GM12878 (cell line): ENCODE data around the gene SFT2D1. TPM values are rescaled to one million over a fixed set of nuclear protein-coding genes. Genes with fewer than 3 reads are reported as not detected.

ENCODE experiments used
- EGR1 ChIP-seq, 2 experiments: IDR thresholded peaks; 1 replicate in 1 of 2; 2 replicates in 1 of 2; pipeline ENCODE4 v1.6.1; 2011 to 2012; ENCODE audit warnings: low read depth in 2 of 2, low read length in 2 of 2, borderline replicate concordance in 1 of 2, mild to moderate bottlenecking in 1 of 2, moderate library complexity in 1 of 2
- EZH2 ChIP-seq: IDR thresholded peaks from 2 replicates; pipeline ENCODE4 v1.6.1; 2012; ENCODE audit warnings: low read depth, mild to moderate bottlenecking, control low read depth, inconsistent platforms, low read length, borderline replicate concordance; ENCODE audit not compliant: control insufficient read depth
- IKZF2 ChIP-seq, 2 experiments: fragments of 450-650 bp; IDR thresholded peaks; 2 replicates each; pipeline ENCODE4 v1.6.1; 2017; ENCODE audit warnings: mild to moderate bottlenecking in 2 of 2, moderate library complexity in 2 of 2
- NBN ChIP-seq: fragments of 450-650 bp; IDR thresholded peaks from 2 replicates; pipeline ENCODE4 v1.6.1; 2016
- NR2C2 ChIP-seq: IDR thresholded peaks from 2 replicates; pipeline ENCODE4 v1.6.1; 2011; ENCODE audit warnings: borderline replicate concordance, low read depth; ENCODE audit not compliant: control insufficient read depth, insufficient read length
- RELB ChIP-seq: fragments of 450-650 bp; IDR thresholded peaks from 2 replicates; pipeline ENCODE4 v1.6.1; 2017; ENCODE audit warnings: low read depth, mild to moderate bottlenecking, moderate library complexity
- SMC3 ChIP-seq: IDR thresholded peaks from 2 replicates; pipeline ENCODE4 v1.6.1; 2011; ENCODE audit warnings: low read length, improper control_type of control experiment, borderline replicate concordance
- SREBF2 ChIP-seq: IDR thresholded peaks from 2 replicates; pipeline ENCODE4 v1.6.1; 2012; ENCODE audit warnings: mild to moderate bottlenecking, low read length
- USF2 ChIP-seq: IDR thresholded peaks from 2 replicates; pipeline ENCODE4 v1.6.1; 2011; ENCODE audit warnings: low read depth, low read length, improper control_type of control experiment, borderline replicate concordance
- polyA plus RNA-seq, 11 experiments: library from polyadenylated mRNA; depleted of rRNA in 4 of 11; unstranded in 6 of 11; stranded (reverse) in 5 of 11; fragments of >200 nt; fragmentation: Nextera tagmentation in 4 of 11; fragmentation: Illumina TruSeq in 1 of 11; extraction: Ambion mirVana in 4 of 11; extraction: Trizol in 1 of 11; gene quantifications; 1 replicate in 1 of 11; 2 replicates in 10 of 11; pipeline versions ENCODE4 v1.2.1 to v1.2.3, GENCODE V29; 2011 to 2016; ENCODE audit warnings: inconsistent platforms in 2 of 11, missing spikeins in 2 of 11, low read depth in 1 of 11
- total RNA-seq, 4 experiments: library from RNA; depleted of rRNA in 3 of 4; stranded (reverse); fragments of >200 nt in 3 of 4; fragmentation: Illumina TruSeq in 1 of 4; extraction: Trizol in 1 of 4; gene quantifications; 2 replicates each; pipeline versions ENCODE4 v1.2.1 to v1.2.3, GENCODE V29; 2013 to 2021
- TF ChIP-seq, protein P1 (sequence below): fragments of 450-650 bp; IDR thresholded peaks from 2 replicates; pipeline ENCODE4 v1.6.1; 2017; ENCODE audit warnings: mild to moderate bottlenecking
- TF ChIP-seq, protein P2 (sequence below): fragments of 150-350 bp; IDR thresholded peaks from 2 replicates; pipeline ENCODE4 v1.6.1; 2014; ENCODE audit warnings: mild to moderate bottlenecking, low read depth, low read length
- TF ChIP-seq, protein P3 (sequence below): fragments of 450-650 bp; IDR thresholded peaks from 2 replicates; pipeline ENCODE4 v1.6.1; 2017; ENCODE audit warnings: mild to moderate bottlenecking, moderate library complexity
- TF ChIP-seq, protein P4 (sequence below): IDR thresholded peaks from 2 replicates; pipeline ENCODE4 v1.6.1; 2011; ENCODE audit warnings: borderline replicate concordance, low read depth, mild to moderate bottlenecking, moderate library complexity, low read length; ENCODE audit not compliant: insufficient read depth, poor library complexity, severe bottlenecking

SFT2D1 gene
- total and polyA plus RNA-seq, 10 of the 15 experiments (the other 5 are each of a cell fraction or from before 2014, with no cell fraction given) = 69.5 to 281 (median 124) TPM

GRCh38 chr6:166286839-166287271 lies 55.5 kb downstream of the SFT2D1 start (continued):
- TF ChIP-seq, protein P1, sequence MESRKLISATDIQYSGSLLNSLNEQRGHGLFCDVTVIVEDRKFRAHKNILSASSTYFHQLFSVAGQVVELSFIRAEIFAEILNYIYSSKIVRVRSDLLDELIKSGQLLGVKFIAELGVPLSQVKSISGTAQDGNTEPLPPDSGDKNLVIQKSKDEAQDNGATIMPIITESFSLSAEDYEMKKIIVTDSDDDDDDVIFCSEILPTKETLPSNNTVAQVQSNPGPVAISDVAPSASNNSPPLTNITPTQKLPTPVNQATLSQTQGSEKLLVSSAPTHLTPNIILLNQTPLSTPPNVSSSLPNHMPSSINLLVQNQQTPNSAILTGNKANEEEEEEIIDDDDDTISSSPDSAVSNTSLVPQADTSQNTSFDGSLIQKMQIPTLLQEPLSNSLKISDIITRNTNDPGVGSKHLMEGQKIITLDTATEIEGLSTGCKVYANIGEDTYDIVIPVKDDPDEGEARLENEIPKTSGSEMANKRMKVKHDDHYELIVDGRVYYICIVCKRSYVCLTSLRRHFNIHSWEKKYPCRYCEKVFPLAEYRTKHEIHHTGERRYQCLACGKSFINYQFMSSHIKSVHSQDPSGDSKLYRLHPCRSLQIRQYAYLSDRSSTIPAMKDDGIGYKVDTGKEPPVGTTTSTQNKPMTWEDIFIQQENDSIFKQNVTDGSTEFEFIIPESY = no peak
- TF ChIP-seq EZH2 (no peak), SMC3 (no peak), RELB (no peak; the same call in 1 of the 2 replicates), USF2 (no peak), IKZF2 (IDR thresholded peaks at IDR 0.05) (peak in 1 of 2 experiments; percentile 45; a peak in 3 of 4 replicates), EGR1 (IDR thresholded peaks at IDR 0.05; ENCODE audit: borderline replicate concordance in 1 of 2, low read depth in 2 of 2, low read length in 2 of 2) (no peak), SREBF2 (no peak), NBN (0 out of 2 replicates have a peak, but pooled peaks have one; percentile 40), NR2C2 (no peak)
- TF ChIP-seq, protein P2, sequence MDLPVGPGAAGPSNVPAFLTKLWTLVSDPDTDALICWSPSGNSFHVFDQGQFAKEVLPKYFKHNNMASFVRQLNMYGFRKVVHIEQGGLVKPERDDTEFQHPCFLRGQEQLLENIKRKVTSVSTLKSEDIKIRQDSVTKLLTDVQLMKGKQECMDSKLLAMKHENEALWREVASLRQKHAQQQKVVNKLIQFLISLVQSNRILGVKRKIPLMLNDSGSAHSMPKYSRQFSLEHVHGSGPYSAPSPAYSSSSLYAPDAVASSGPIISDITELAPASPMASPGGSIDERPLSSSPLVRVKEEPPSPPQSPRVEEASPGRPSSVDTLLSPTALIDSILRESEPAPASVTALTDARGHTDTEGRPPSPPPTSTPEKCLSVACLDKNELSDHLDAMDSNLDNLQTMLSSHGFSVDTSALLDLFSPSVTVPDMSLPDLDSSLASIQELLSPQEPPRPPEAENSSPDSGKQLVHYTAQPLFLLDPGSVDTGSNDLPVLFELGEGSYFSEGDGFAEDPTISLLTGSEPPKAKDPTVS = no peak
- TF ChIP-seq, protein P3, sequence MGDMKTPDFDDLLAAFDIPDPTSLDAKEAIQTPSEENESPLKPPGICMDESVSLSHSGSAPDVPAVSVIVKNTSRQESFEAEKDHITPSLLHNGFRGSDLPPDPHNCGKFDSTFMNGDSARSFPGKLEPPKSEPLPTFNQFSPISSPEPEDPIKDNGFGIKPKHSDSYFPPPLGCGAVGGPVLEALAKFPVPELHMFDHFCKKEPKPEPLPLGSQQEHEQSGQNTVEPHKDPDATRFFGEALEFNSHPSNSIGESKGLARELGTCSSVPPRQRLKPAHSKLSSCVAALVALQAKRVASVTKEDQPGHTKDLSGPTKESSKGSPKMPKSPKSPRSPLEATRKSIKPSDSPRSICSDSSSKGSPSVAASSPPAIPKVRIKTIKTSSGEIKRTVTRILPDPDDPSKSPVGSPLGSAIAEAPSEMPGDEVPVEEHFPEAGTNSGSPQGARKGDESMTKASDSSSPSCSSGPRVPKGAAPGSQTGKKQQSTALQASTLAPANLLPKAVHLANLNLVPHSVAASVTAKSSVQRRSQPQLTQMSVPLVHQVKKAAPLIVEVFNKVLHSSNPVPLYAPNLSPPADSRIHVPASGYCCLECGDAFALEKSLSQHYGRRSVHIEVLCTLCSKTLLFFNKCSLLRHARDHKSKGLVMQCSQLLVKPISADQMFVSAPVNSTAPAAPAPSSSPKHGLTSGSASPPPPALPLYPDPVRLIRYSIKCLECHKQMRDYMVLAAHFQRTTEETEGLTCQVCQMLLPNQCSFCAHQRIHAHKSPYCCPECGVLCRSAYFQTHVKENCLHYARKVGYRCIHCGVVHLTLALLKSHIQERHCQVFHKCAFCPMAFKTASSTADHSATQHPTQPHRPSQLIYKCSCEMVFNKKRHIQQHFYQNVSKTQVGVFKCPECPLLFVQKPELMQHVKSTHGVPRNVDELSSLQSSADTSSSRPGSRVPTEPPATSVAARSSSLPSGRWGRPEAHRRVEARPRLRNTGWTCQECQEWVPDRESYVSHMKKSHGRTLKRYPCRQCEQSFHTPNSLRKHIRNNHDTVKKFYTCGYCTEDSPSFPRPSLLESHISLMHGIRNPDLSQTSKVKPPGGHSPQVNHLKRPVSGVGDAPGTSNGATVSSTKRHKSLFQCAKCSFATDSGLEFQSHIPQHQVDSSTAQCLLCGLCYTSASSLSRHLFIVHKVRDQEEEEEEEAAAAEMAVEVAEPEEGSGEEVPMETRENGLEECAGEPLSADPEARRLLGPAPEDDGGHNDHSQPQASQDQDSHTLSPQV = no peak
- TF ChIP-seq, protein P4, sequence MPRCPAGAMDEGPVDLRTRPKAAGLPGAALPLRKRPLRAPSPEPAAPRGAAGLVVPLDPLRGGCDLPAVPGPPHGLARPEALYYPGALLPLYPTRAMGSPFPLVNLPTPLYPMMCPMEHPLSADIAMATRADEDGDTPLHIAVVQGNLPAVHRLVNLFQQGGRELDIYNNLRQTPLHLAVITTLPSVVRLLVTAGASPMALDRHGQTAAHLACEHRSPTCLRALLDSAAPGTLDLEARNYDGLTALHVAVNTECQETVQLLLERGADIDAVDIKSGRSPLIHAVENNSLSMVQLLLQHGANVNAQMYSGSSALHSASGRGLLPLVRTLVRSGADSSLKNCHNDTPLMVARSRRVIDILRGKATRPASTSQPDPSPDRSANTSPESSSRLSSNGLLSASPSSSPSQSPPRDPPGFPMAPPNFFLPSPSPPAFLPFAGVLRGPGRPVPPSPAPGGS = no peak
